PC-3 (cell line): ENCODE data around the gene PPP1R14C.

Source experiments
- EZH2 ChIP-seq: fragments of 300-600 bp; sonication (generic); IDR thresholded peaks from one replicate; pipeline ENCODE4 v1.6.1; 2017; ENCODE audit warnings: antibody characterized with exemption, mild to moderate bottlenecking, low read length; ENCODE audit not compliant: unreplicated experiment
- EZH2phosphoT487 ChIP-seq: fragments of 300-600 bp; sonication (generic); IDR thresholded peaks from 2 replicates; pipeline ENCODE4 v1.6.1; 2018; ENCODE audit warnings: mild to moderate bottlenecking, antibody characterized with exemption, low read length, borderline replicate concordance
- TF ChIP-seq, protein P1 (sequence below): fragments of 300-600 bp; sonication (generic); conservative IDR thresholded peaks from 2 replicates; pipeline ENCODE4 v1.5.1; 2017; ENCODE audit warnings: antibody characterized with exemption, low read depth, mild to moderate bottlenecking, low read length

DNA sequence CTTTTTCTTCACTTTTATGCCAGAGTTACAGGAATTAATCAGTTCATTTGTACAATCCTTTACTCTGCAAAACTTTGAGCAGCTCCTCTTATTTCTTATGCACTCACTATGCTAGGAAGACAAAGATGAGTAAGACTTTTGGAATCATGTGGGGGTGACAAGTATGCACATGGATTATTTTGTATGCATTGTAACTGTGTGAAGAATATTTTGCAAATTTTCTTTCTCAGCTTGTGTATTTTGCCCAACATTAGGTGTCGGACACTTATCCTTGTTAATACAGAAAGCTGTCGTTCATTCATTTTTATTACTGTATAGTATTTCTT is 88.6 kb downstream of the PPP1R14C start:
- TF ChIP-seq EZH2phosphoT487, result no peak
- TF ChIP-seq EZH2, result no peak
- TF ChIP-seq, protein P1, sequence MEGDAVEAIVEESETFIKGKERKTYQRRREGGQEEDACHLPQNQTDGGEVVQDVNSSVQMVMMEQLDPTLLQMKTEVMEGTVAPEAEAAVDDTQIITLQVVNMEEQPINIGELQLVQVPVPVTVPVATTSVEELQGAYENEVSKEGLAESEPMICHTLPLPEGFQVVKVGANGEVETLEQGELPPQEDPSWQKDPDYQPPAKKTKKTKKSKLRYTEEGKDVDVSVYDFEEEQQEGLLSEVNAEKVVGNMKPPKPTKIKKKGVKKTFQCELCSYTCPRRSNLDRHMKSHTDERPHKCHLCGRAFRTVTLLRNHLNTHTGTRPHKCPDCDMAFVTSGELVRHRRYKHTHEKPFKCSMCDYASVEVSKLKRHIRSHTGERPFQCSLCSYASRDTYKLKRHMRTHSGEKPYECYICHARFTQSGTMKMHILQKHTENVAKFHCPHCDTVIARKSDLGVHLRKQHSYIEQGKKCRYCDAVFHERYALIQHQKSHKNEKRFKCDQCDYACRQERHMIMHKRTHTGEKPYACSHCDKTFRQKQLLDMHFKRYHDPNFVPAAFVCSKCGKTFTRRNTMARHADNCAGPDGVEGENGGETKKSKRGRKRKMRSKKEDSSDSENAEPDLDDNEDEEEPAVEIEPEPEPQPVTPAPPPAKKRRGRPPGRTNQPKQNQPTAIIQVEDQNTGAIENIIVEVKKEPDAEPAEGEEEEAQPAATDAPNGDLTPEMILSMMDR, result no peak
